CMK (cell line): Measurements from ENCODE around the gene SLFNL1.

Experiments used
- DNase-seq: peaks from one replicate; pipeline ENCODE4 v3.0.0-alpha.2; 2010; ENCODE audit warnings: low read depth

Gene SLFNL1

GRCh38 chr1:41020109-41020576 is 1.4 kb downstream of the SLFNL1 start:
- no peak for DNase-seq

GRCh38 chr1:41019353-41019745 is 2.2 kb downstream of the SLFNL1 start:
- DNase-seq, result no peak

- DNase-seq, result no peak
These were observed 3.5 kb downstream of the SLFNL1 start for GRCh38 chr1:41018018-41018410.

- DNase-seq, result no peak
These were observed 4.1 kb downstream of the SLFNL1 start for GRCh38 chr1:41017141-41018017.

GRCh38 chr1:41015897-41016470 is 5.5 kb downstream of the SLFNL1 start:
- DNase-seq, result no peak

GRCh38 chr1:41015281-41015896 is 6.1 kb downstream of the SLFNL1 start:
- no peak for DNase-seq

- DNase-seq, result no peak
These were observed 6.7 kb downstream of the SLFNL1 start for GRCh38 chr1:41014871-41015270.

GRCh38 chr1:41013796-41014195 is 7.7 kb downstream of the SLFNL1 start:
- no peak for DNase-seq

- no peak for DNase-seq
These were observed 8.5 kb downstream of the SLFNL1 start for GRCh38 chr1:41013024-41013423.

GRCh38 chr1:41010345-41010744 is 11.2 kb downstream of the SLFNL1 start:
- DNase-seq, result no peak

- DNase-seq, result no peak
These were observed 12.1 kb downstream of the SLFNL1 start for GRCh38 chr1:41009466-41009865.

- DNase-seq, result no peak
These were observed 14.3 kb downstream of the SLFNL1 start for GRCh38 chr1:41006942-41007865.

- DNase-seq, result no peak
These were observed 15.6 kb downstream of the SLFNL1 start for GRCh38 chr1:41005876-41006275.

- DNase-seq, result peak; percentile 98
These were observed 17.8 kb downstream of the SLFNL1 start for GRCh38 chr1:41003640-41004220.

- no peak for DNase-seq
These were observed 18.3 kb downstream of the SLFNL1 start for GRCh38 chr1:41003127-41003639.

- DNase-seq, result no peak
These were observed 22.9 kb downstream of the SLFNL1 start for GRCh38 chr1:40998668-40999067.

GRCh38 chr1:40997096-40997495 is 24.4 kb downstream of the SLFNL1 start:
- no peak for DNase-seq

GRCh38 chr1:40989066-40989465 is 32.5 kb downstream of the SLFNL1 start:
- DNase-seq, result no peak

- no peak for DNase-seq
These were observed 33.2 kb downstream of the SLFNL1 start for GRCh38 chr1:40988280-40988679.

GRCh38 chr1:40987439-40988276 is 33.9 kb downstream of the SLFNL1 start:
- DNase-seq, result no peak
